NCI-H2107 treated with DMSO at 0.1 percent for 48 hours (cell line): Measurements from ENCODE around the gene PCDH19.

Experiments
- DNase-seq: peaks from one replicate; lab custom pipeline; 2025; ENCODE audit not compliant: unreplicated experiment; lab: John Stamatoyannopoulos, UW

PCDH19 gene

GRCh38 chrX:100315566-100315965 is 94.5 kb downstream of the PCDH19 start:
- no peak for DNase-seq

- DNase-seq = no peak
Observed at GRCh38 chrX:100299559-100299958, 110.5 kb downstream of the PCDH19 start.

- DNase-seq = no peak
Observed at GRCh38 chrX:100297728-100298127, 112.3 kb downstream of the PCDH19 start.

GRCh38 chrX:100296183-100296753 is 113.8 kb downstream of the PCDH19 start:
- DNase-seq = no peak

- DNase-seq = no peak
Observed at GRCh38 chrX:100294965-100295364, 115.1 kb downstream of the PCDH19 start.

- DNase-seq = no peak
Observed at GRCh38 chrX:100289066-100289558, 121.0 kb downstream of the PCDH19 start.

- DNase-seq = no peak
Observed at GRCh38 chrX:100277231-100277630, 132.8 kb downstream of the PCDH19 start.

- DNase-seq = no peak
Observed at GRCh38 chrX:100274916-100275315, 135.2 kb downstream of the PCDH19 start.

- DNase-seq = no peak
Observed at GRCh38 chrX:100265179-100265578, 144.9 kb downstream of the PCDH19 start.

- DNase-seq = no peak
Observed at GRCh38 chrX:100264200-100264599, 145.9 kb downstream of the PCDH19 start.

- DNase-seq = no peak
Observed at GRCh38 chrX:100263650-100264049, 146.4 kb downstream of the PCDH19 start.

- DNase-seq = no peak
Observed at GRCh38 chrX:100248885-100249493, 161.1 kb downstream of the PCDH19 start.

- DNase-seq = no peak
Observed at GRCh38 chrX:100247826-100248225, 162.2 kb downstream of the PCDH19 start.

GRCh38 chrX:100244681-100245080 is 165.4 kb downstream of the PCDH19 start:
- DNase-seq = no peak
